ENCODE measurements around the gene MYOT.

GRCh38 chr5:137872466-137872865 lies 4.8 kb downstream of the MYOT start:
- TF ChIP-seq SNAI2 (CRISPR knock-in tag; IDR thresholded peaks at IDR 0.05) (no peak), PATZ1 (CRISPR knock-in tag; IDR thresholded peaks at IDR 0.05; ENCODE audit: borderline replicate concordance) (no peak), RARB (CRISPR knock-in tag; IDR thresholded peaks at IDR 0.05) (no peak), CREB5 (CRISPR knock-in tag; IDR thresholded peaks at IDR 0.05; ENCODE audit: low read depth) (no peak), ZNF8 (CRISPR knock-in tag; IDR thresholded peaks at IDR 0.05) (no peak), ESRRG (CRISPR knock-in tag; IDR thresholded peaks at IDR 0.05) (no peak), TSHZ2 (CRISPR knock-in tag; IDR thresholded peaks at IDR 0.05) (no peak), ZC3H10 (CRISPR knock-in tag; IDR thresholded peaks at IDR 0.05) (no peak), OSR1 (CRISPR knock-in tag; IDR thresholded peaks at IDR 0.05) (no peak), ISL1 (CRISPR knock-in tag; IDR thresholded peaks at IDR 0.05) (no peak), ZNF70 (CRISPR knock-in tag; IDR thresholded peaks at IDR 0.05) (no peak), ZFP3 (CRISPR knock-in tag; IDR thresholded peaks at IDR 0.05) (no peak)

Data from SK-N-SH treated with all-trans-retinoic acid at 6 μM for 48 hours (cell line).